Stimulated activated CD4-positive, alpha-beta T cell treated with anti-CD3 and anti-CD28 coated beads, Interleukin-1b, Interleukin-23, amount 100 ng/mL, for 1 hour (primary cell): ENCODE results near the gene GRB2.
"Not testable (repeated sequence)": the region's sequence is repeated elsewhere in the genome, so short reads cannot be mapped to it uniquely, and the experiment has no call there.

Source experiments
- DNase-seq, 2 donors: peaks; one replicate each; pipeline ENCODE4 v3.0.0-alpha.2; 2020; ENCODE audit warnings: low read depth in 2 of 2

The GRB2 gene

GRCh38 chr17:75387771-75388170 lies 17.7 kb downstream of the GRB2 start:
- no peak for DNase-seq

DNA sequence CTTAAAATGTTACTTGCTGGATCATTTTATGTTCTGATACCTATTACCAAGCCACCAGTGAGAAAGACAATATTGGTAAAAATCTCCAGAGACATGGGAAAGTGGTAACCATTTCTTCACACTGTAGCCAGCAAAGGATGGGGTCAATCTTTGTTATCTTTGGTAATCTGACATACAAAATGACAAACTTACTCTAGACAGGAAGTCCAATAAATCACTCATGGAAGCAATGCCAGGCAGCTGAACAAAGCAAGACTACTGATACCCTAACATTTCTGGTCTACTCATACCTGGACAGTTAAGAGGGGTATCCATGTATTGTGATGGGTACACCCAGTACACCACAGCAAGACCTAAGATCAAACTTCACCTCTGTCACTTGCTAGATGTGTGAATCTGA lies 19.0 kb downstream of the GRB2 start:
- DNase-seq = no peak

- no peak for DNase-seq
Observed at GRCh38 chr17:75384751-75385150, 20.7 kb downstream of the GRB2 start.

- DNase-seq = no peak
Observed at GRCh38 chr17:75383842-75384195, 21.7 kb downstream of the GRB2 start.

DNA sequence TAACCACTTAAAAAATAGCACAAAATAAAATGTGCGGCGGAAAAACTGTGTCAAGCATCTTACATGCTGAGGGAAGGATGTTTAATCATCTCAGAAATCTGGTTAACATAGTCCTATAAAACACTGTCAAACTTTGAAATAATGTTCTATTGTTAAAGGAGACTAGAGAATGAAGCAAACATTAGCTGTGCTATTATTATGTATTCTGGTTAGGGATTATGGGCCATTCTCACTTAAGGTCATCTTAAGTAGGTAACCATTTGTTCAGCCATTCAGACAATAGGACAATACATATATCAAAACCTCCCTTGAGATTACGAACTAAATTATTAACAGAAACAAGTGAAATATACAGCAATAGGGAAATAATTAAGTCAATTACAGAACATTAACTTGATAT lies 24.7 kb downstream of the GRB2 start:
- DNase-seq = no peak

GRCh38 chr17:75380315-75380714 lies 25.2 kb downstream of the GRB2 start:
- DNase-seq = no peak

DNA sequence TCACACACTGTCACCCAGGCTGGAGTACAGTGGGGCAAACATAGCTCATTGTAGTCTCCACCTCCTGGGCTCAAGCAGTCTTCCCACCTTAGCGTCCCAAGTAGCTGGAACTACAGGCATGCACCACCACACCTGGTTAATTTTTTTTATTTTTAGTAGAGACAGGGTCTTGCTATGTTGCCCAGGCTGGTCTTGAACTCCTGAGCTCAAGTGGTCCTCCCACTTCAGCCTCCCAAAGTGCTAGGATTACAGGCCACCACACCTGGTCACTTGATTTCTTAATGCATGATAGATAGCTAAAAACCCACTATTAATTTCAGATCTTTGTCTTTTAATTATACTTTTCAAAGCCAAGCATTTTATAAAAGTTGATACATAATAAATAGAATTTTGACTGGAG lies 26.1 kb downstream of the GRB2 start:
- DNase-seq = not testable (repeated sequence)

DNA sequence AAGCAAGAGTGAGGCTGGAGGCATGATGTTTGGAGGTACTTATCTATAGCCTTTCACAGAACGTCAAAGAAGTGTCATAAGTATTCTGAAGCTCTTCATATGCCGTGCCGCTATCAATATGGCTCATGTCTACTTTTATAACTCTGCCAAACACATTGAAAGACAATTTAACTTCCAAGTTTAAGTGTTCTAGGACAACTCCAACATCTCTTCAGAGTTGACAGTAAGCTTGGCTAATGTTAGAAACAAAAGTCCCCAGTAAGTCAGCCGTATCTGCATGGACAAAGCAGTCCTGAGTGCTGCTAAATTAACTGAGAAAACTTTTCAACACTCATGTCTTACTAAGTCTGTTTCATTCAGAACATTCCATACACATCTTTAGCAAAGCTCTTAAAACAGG lies 32.2 kb downstream of the GRB2 start:
- DNase-seq = no peak

- no peak for DNase-seq
Observed at GRCh38 chr17:75371981-75372380, 33.5 kb downstream of the GRB2 start.

GRCh38 chr17:75371339-75371738 lies 34.1 kb downstream of the GRB2 start:
- no peak for DNase-seq

GRCh38 chr17:75370286-75370915 lies 35.1 kb downstream of the GRB2 start:
- DNase-seq = no peak

- DNase-seq = not testable (repeated sequence)
Observed at GRCh38 chr17:75367838-75368789, 37.4 kb downstream of the GRB2 start.

GRCh38 chr17:75367312-75367711 lies 38.2 kb downstream of the GRB2 start:
- DNase-seq = no peak

GRCh38 chr17:75366432-75366831 lies 39.0 kb downstream of the GRB2 start:
- no peak for DNase-seq

GRCh38 chr17:75365931-75366275 lies 39.6 kb downstream of the GRB2 start:
- no peak for DNase-seq

DNA sequence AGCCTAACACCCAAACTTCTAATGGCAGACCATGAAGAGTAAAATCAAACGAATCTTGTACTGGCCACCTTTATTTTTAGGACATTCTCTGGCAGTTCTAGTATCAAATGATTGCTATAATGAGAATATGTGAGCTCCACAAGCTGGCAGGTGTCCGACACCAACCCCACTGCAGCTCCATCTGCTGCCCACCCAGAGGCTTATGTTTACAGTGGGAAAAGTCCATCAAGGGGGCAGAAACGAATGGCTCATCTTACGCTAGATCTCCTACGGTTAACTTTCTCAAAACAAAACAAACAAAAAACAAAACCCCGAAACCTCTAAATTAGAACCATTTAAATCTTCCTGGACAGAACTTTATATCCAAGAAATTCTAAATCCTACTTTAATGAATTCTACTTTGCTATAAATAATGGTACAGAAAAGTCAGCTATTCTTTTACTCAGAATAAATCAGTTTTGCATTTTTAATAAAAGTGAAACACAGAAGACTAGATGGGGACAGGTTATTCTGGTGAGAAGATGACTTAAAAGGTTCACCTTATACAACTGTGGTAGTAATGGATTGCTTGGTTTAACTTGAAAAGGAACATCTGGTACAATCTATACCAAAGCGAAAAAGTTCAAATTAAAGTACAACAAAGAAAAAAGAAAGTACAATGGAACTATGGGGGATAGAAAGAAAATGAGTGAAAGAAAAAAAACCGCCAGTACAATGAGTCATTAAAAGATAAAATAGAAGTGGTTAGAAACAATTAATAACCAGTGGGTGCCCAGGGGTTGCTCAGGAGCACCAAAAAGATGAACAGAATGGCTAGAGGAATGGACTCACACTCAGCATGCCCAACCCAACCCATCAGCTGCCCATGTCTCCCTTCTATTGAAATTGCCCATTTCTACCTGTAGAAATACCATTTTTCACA lies 40.2 kb downstream of the GRB2 start:
- DNase-seq = no peak

DNA sequence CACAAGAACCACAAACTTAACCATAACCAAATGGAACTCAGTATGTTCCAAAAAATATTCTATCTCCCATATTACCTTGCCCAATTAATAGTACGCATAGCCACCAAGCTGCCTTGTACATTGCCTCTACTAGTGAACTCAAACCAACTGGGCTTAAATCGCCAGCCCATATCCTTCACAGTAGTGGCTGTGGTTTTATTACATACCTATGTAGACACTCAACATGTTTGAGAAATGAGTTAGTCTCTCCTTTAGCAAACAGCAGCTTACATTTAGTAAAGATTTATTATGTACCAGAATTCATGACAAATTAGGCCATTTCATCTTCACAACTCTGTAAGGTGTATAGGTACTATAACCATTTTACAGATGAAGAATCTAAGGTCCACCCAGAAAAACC lies 41.4 kb downstream of the GRB2 start:
- no peak for DNase-seq

- no peak for DNase-seq
Observed at GRCh38 chr17:75361996-75362395, 43.5 kb downstream of the GRB2 start.

GRCh38 chr17:75361344-75361743 lies 44.1 kb downstream of the GRB2 start:
- DNase-seq = no peak

DNA sequence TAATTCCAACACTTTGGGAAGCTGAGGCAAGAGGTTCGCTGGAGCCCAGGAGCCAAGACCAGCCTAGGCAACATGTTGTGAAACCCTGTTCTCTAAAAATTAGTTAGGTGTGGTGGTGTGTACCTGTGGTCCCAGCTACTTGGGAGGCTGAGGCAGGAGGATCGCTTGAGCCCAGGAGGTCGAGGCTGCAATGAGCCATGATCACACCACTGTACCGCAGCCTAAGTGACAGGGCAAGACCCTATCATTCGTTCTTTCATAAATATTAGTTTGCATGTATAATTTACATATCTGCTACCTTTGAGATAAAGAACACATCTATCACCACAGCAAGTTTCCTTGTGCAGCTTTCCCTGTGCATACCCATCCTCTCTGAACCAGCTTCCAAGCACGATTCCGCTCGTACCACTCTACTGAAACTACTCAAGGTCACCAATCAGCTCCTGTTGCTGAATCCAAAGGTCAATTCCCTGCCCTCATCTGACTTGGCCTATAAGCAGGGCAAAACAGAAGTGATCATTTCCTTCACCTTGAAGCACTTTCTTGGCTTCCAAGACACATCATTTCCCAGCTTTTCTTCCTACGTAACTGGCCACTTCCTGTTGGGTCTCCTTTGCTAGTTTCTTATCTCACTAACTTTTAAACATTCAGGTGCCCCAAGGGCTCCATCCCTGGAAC lies 49.1 kb downstream of the GRB2 start:
- no peak for DNase-seq

DNA sequence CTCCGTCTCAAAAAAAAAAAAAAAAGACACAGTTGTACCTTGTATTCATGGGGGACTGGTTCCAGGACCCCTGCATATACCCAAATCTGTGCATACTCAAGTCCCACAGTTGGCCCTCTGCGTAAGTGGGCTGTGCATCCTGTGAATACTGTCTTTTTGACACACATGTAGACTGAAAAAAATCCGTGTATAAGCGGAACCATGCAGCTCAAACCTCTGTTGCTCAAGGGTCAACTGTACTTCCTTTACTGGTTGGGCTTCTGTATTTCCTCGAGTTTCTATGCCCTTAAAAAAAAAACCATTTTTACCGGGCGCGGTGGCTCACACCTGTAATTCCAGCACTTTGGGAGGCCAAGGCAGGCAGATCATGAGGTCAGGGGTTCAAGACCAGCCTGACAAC lies 52.3 kb downstream of the GRB2 start:
- DNase-seq = no peak

DNA sequence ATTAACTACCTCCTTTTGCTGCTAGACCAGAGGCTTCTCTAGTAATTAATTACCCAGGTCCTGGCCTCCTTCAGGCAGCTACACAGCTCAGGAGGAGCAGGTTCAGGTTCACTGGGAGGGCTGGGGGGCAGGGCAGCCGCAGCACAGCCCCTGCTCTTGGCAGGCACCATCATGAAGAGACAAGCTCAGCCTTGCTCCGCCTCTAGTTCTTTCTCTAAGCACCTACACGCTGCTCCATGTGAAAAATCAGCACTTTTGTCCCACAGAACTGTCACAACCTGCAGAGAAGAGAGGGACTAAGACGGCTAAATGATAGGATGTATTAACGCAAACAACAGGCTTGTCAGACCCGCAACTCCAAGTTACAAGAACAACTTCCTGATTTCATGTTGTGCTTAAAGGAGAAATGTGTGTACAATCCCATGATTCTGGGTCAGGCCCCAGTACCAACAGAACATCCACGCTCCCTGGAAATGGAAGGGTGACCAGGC lies 53.4 kb downstream of the GRB2 start:
- no peak for DNase-seq
